LNCAP (cell line): ENCODE data around the gene TDRD7.

Source experiments
- CTCF ChIP-seq: fragments of 450-650 bp; IDR thresholded peaks from 2 replicates; pipeline ENCODE4 v1.5.1; 2017; ENCODE audit warnings: mild to moderate bottlenecking

The TDRD7 gene

GRCh38 chr9:97534185-97534584 is 122.3 kb downstream of the TDRD7 start:
- TF ChIP-seq CTCF: no peak

- TF ChIP-seq CTCF: no peak
Measured at GRCh38 chr9:97534961-97535594, 123.2 kb downstream of the TDRD7 start.

GRCh38 chr9:97535771-97536170 is 123.9 kb downstream of the TDRD7 start:
- no peak for TF ChIP-seq CTCF

- no peak for TF ChIP-seq CTCF
Measured at GRCh38 chr9:97536480-97536879, 124.6 kb downstream of the TDRD7 start.

- TF ChIP-seq CTCF: no peak
Measured at GRCh38 chr9:97543561-97543960, 131.7 kb downstream of the TDRD7 start.

- TF ChIP-seq CTCF: no peak
Measured at GRCh38 chr9:97545486-97545885, 133.6 kb downstream of the TDRD7 start.
